ENCODE measurements around the gene PRKCH. TPM values are rescaled to one million over a fixed set of nuclear protein-coding genes. Genes with fewer than 3 reads are reported as not detected.

PRKCH gene
- total RNA-seq, 1 donor from 2014 or later, result 282 TPM

DNA sequence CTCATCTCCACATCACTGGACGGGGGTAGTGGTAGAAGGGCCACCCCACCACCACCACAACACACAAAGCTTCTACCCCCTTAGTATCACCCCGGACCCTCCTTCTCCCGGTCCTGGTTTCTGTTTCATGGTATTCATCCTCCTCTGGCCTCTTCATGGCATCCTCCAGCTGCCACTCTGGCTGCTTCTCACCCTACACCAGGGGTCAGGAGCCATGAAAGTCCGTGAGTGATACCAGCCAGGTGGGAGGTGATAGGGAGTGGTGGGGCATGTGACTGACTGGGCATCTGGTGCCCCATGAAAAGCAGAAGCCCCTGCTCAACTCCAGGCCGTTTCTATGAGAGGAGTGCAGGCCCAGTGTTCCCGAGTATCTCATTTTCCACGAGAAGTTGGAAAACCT is 222.6 kb downstream of the PRKCH start:
- DNase-seq (ENCODE audit: low read depth, low spot score), result no peak

DNA sequence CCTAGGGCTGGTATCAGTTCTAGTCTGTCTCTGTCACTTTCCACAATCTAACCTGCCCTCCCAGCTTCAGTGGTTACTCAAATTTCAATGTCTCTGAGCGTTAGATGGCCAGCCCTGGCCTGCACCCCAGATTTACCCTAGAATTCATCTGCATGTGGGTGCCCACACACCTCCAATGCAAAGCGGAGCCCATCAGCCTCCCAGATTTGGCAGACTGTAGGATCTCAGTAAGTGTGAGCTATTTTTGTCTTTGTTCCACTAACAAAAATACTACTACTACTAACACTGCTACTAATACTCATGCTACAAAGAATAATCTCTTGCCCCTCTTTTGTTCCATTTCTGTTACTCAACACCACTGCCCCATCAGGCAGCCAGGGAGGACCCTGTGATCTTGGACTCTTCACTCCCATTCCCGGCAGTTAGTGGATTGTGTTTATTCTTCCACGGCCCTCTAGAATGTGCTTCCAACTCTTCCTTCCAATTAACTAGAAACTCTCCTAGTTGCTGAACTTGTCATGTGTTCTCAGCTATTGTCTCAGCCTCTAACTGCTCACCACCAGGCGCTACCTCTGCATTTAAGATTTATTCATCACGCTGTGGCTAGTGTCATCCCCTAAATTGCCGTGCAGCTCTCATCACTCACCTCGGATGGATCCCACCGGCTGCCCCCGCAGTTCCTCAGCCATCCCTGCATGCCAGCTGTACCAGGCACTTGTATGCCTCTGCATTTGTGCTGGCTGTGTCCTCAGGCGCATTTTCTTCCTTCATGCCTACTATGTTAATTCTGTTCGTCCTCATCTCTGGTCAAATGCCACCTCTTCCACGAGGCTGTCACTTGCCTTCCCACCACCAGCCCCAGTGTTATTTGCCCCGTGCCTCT is 223.3 kb downstream of the PRKCH start:
- DNase-seq (ENCODE audit: low read depth, low spot score), result no peak

DNA sequence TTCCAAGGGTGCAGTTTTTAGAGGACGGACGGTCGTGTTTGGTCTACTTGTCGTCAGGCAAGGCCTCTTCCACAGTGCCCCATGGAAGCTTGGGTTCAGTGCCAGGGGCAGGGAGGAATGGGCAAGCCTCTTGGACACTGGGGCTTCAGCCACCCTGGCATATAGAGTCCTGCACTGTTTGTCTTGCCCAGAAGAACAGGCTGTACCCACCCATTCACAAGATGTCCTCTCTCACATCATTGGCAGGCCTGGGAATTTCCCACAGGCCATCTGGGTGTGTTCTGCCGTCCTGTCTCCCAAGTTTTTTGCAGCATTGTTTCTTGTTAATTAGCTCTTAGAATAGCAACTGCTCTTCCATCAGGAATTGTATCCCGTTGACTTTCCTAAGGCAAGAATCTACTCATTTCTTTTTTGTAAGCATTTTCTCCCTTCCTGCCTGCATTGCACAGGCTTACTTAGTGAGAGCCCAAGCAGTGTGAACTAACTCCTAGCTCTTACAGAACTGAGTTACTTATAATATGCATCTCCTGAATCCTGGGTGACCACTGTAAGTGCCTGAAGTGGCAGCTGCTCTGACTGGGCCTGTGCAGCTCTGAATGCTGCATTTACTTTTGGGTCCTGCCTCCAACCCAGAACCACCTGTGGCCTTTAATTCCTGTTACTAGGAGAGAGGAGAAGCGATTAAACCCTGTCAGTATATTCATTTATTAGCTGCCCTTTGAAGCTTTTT is 224.5 kb downstream of the PRKCH start:
- DNase-seq (ENCODE audit: low read depth, low spot score), result no peak

DNA sequence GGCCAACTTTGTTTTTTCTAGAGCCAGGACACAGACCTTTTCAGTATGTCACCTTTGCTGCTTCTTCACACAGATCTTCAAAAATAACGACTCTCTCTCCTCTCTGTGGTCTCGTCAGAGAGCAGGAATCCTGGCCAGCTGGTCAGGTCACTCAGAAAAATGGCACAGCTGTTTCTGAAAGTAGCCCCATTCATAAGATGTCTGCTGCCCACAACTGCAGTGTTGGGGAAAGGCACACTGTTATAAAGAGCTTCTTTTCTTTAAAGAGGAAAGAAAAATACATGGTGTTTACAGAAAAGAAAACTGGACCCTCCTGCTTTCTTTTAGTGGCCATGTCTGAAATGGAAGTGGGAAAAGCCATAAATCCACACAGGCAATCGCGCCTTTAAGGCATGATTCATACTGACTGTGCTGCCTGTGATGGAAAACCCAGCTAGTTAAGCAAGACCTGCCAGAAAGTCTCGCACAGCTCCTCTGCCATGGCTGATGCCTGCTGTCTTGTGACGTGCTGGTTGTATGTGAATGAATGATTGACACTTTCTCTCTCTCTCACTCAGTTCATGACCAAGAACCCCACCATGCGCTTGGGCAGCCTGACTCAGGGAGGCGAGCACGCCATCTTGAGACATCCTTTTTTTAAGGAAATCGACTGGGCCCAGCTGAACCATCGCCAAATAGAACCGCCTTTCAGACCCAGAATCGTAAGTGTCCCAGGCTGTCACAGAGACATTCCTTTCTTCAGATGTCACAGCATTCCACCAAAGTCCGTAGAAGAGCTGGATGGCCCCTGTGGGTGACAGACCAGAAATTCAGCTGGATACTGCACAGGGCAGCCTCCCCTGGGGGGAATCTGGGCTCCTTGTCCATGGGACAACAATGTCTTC is 226.0 kb downstream of the PRKCH start:
- no peak for DNase-seq (ENCODE audit: low read depth, low spot score)

DNA sequence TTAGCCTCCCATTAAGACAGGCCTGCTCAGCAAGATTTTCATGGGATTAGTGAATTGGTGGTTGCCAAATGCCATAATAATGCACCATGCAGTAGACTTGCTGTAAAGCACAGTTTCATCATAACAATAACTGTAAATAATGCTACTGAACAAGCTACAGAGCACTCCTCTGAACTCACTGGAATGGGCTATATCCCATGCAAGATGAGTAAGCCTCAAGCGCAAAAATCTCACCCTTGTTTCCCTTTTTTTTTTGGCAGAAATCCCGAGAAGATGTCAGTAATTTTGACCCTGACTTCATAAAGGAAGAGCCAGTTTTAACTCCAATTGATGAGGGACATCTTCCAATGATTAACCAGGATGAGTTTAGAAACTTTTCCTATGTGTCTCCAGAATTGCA is 228.0 kb downstream of the PRKCH start:
- no peak for DNase-seq (ENCODE audit: low read depth, low spot score)

DNA sequence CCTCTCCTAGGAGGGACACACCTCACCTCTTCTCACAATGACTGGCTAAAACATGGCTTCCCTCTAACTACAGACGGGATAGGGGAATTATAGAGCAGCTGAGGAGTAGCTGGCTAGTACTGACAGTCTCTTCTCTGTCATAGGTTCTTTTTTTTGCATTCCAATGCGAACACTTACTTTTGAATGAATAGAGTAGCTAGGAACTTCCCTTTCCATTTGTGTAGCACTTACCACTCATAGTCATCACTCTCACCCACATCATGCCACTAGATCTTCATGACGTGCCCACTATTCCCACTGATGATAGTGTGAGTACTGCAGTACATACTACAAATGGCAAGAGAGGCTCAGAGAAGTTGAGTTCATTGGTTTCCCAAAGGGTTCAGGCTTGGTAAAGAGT is 230.0 kb downstream of the PRKCH start:
- no peak for DNase-seq (ENCODE audit: low read depth, low spot score)

DNA sequence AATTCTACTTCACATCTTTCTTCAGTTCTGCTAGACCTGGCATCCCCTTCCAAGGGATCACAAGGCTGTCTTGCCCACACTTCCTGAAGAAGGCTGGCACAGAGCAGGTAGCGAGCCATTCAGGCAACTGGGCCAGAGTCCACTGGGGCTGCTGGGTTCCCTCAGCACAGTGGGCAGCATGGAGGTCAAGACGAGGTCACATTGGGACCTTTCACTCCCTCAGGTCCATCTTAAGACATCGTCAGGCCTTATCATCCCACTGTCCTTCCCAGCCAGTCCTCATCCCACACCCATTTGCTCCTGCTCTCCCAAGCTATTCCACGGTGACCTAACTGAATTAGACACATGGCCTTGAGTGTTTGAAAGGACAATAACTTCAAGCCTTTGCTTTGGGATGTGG is 230.9 kb downstream of the PRKCH start:
- DNase-seq (ENCODE audit: low read depth, low spot score), result no peak

DNA sequence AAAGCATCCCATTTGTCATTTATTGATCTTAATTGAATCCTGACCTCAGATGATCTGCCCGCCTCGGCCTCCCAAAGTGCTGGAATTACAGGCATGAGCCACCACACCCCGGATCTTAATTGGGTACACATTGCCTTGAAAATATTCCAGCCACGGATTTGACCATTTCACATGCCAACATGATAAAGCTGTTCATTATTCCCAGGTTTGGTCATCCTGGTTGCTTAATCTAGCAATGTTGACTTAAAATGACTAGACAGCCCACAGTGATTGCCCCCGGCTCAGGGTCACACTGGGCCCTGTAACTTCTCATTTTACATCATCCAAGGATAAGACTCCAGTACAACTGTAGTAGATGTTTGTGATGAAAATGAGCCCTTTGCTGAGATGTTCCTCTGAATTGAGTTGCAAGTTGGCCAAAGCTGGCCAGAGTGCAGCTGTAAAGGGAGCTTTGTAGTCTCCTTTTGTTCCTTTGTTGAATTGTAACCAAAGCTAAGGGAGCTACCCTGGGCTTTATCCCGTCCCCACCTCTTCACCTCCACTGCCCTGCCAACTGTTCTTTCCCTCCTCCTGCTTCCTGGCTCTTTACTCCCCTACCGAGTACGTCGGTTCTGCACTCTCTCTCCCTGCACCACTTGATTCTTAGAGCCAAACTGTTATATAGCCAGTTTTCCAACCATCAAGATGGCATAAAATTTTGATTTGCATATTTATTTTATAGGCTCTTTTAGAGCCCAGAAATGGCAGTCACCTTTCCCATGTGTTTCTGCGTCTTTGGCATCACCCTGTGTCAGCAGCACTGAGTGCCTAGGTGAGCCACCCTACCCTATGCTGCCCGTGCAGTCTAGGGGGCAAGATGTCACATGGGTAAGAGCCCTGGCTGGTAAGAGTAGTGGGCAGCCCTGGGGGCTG is 232.6 kb downstream of the PRKCH start:
- DNase-seq (ENCODE audit: low read depth, low spot score), result no peak

DNA sequence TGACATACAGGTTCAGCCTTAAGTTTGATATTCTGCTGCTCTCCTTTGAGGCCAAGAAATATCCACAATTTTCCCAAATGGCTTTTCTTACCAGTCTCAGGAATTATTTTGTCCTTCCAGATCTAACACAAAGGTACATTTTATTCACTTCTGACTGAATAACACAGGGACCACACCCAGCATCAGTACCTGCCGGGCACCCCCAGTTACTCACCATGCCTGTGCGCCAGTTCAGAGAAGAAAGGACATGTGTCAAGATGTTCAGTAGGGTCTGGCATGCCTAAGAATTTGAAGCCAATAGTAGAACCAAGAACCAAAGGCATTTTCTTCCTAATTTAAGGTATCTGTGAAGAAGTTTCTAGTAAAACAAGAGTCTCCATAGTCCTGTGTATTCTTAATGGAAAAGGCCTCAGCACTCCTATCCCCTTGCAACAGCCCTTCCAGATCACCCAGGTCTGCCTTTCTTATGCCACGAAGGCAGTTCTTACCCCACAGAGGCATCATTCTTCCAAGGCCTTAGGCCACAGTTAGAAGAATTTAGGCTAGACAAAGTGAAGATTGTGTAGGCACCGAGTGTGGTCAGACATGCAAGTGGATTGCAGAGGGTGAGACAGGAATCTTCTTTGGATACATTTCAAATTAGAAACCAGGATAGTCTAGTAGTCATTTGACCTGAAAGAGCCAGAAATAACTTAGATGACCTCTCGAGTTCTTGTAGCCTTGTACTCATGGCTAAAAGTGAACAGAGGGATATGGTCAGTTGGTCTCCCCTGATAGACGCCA is 233.9 kb downstream of the PRKCH start:
- DNase-seq (ENCODE audit: low read depth, low spot score), result no peak

DNA sequence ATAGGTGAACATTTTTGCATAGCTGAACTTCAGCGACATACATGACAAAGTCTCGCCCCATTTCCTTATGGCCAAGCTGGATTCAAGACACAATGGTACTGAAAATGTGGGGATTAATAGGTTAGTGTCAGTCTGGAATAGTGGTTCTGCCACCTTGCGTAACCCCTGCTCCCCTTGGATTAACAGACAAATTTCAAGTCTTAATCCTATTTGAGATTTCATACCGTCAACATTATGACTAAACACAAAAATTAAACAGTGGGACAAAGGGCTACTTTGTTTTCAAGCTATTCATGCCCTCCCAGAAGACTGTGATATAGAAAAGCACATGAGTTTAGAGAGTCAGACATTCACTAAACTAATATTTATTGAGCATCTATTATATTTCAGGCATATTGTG is 235.1 kb downstream of the PRKCH start:
- no peak for DNase-seq (ENCODE audit: low read depth, low spot score)

DNA sequence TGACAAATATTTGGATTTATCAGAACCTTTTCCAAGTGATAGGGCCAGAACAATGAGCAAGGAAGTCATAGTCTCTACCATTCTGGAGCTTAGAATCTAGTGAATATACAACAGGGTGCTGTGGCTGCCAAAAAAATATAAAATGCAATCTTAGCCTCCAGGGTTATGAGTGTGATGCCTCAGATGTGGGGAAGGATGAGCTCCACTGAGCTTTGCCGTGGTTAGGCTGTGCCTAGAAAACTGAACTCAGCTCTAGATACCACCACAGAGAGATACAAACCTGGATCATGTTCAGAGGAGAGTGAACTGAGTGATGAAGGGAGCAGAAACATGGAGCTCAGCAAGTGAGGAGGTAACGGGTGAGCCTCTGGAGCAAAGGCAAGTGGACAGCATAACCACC is 235.9 kb downstream of the PRKCH start:
- no peak for DNase-seq (ENCODE audit: low read depth, low spot score)

DNA sequence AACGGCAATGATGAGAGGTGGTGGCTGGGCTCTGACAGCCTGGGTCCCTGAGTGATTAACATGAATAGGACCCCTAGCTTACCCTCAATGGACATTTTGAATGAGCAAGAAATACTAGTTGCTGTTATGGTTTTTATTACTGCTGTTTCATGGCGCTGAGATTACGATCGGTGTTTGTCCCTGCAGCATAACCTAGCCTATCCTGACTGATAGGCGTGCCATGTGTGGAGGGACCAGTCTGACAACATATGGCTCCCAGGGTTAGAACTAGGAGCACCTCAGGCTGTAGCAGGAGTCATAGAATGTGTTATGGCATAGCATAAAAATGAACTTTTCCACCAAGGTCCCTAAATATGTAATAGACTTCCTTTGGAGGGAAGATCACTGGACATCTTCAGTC is 236.5 kb downstream of the PRKCH start:
- no peak for DNase-seq (ENCODE audit: low read depth, low spot score)

DNA sequence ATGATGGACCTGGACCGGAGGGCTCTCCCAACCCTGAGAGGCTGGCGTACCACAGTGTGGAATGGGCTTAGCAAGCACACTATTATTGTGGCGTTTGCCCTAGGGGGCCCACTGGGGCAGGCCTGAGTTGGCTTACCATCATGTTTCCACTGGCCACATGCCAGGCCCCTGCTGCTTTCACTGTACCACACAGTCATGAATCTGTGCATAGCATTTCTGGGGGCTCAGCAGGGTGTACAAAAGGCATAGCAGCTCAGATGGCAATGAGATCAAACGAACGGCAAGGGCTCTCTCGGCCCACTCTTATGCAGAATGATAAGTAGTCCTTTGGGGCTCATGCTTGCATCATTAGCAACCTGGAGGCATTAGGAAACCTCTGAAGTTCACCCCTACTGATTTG is 236.9 kb downstream of the PRKCH start:
- DNase-seq (ENCODE audit: low read depth, low spot score), result no peak

DNA sequence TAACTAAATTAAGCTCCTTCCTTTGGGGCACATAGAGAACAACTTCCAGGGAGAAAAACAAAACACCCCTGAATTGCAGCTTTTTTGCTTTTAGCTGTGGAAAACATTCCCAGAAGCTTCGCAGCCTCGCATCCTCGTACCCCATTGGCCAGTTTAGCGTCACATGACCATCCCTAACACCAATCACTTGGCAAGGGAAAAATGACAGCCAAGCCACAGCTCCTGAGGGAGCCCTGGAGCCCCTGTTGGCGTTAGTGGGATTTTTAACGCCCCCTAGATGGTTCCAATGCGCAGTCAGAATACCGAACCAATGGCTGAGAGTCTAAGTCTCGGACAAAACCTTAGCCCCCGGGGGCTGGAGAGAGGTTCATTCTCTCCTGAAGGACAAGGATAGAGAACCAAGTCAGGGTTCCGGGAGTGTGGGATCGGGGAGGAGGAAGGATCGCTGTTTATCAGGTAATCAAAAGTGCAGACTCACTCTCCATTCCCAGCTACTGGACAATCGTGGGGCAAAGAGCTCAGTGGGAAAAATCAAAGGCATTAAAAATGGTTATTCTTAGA is 238.3 kb downstream of the PRKCH start:
- no peak for DNase-seq (ENCODE audit: low read depth, low spot score)

DNA sequence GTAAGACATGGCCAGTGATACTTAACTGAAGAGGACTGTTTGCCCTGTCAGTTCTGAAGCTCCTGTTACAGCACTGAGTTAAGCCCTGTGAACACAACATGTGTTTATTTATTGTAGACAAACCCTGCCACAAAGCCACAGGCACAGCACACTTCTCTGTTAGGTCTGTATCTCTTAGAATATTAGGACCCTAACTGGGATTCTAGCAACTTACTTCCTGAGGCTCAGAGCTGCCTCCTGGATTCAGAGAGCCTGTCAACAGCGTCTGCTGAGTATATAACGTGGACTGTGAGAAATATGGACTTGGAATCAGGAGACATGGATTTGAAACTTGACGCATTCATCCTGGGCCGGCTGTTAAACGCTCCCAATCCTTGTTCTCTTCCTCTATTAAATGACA is 238.9 kb downstream of the PRKCH start:
- DNase-seq (ENCODE audit: low read depth, low spot score), result no peak

DNA sequence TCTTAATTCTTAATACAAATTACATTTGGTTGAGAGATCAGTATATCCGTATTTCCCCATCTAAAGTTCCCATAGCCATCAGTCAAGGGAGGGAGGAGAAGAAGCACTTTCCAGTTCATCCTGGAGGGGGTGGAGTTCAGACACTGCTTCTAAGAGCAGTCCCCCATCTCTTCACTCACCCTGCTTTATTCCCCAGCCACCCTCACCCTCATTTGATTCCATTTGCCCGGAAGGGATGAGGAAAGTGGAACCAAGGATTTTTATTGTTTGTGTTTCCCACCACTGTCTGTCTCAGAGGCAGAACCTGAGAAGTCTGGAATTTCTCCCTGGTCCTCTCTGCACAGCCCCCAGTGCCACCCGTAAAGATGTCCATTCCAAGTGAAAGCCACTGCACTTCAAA is 239.7 kb downstream of the PRKCH start:
- DNase-seq (ENCODE audit: low read depth, low spot score), result peak; percentile 29

DNA sequence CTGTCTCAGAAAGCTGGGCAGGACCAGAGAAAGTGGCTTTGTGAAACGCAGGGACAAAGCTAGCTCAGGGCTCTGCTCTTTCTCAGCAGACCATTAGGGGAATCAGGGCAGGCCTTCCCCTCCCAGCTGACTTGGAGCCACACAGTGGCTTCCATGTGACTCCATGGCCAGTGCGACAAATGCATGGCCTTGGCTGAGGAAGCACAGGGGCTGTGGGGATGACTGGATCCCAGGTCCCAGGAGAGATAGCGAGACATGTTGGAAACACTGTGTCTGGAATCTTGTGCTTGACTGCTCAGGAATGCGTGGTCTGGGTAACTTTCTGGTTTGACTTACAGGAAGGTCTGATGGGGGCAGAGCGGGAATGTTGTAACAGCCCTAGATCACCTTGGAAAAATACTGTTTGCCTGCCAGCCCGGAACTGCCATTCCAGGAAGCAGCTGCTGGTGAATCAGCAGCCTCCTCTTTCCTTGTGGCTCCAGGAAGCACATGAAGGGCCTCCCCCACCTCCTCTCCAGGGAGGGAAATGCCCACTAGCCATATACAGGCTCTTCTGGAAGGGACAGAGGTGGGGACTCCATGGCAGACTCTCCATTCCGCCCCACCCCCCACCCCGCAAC is 240.4 kb downstream of the PRKCH start:
- DNase-seq (ENCODE audit: low read depth, low spot score), result peak; percentile 99

DNA sequence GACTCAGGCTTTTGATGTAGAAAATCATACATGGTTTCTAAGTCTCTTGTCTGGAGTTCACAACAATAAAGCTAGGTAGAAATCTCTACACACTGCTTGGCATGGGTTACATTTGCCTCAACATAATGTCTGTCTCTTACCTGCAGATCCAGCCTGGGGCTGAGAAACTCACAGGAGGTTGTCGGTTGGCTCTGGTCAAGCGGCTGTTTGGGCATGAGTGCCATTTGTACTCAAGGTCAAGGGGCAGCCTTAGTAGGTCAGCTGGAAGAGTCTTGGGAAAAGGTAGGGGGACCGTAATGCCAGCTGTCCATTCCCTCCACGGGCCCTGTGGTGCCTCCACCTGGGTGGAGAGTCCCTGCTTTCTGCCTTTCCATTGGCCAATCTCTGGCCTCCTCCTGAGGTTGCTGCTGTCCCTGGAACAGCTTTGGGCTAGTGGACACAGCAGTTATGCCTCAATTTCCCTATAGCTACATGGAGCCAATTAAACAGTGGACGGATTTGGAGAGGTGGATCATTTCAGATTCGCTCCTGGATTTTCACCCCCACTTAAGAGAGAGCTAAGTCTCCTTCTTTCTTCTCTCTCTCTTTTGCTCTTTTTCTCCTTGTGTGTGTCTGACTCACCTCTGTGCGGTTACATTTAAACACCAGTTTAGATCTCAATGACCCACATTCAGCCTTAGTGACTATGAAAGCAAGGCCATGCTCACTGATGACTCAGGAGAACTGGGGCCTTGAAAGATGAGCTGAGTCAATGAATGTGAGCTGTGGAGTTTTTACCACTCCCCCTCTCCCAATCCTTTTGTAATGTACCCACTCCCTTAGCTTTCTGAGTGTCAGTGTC is 241.2 kb downstream of the PRKCH start:
- peak; percentile 72 for DNase-seq (ENCODE audit: low read depth, low spot score)
